Upper lobe of right lung (tissue), 1 donor: Measurements from ENCODE around the gene PPP1R1C. TPM values are rescaled to one million over a fixed set of nuclear protein-coding genes. Genes with fewer than 3 reads are reported as not detected.

Experiments
- ATAC-seq: fragments of 200-7000 bp; cut with Tn5 transposase; one replicate; pipeline ENCODE4 v1.9.1; 2020; ENCODE audit warnings: mild to moderate bottlenecking, moderate library complexity
- DNase-seq: peaks from one replicate; pipeline ENCODE4 v3.0.0-alpha.2; 2020
- H3K27ac ChIP-seq: fragments of 200-600 bp; one replicate; pipeline ENCODE4 v1.8.0; 2022
- H3K27me3 ChIP-seq: fragments of 200-600 bp; one replicate; pipeline ENCODE4 v1.8.0; 2022; ENCODE audit warnings: mild to moderate bottlenecking
- H3K36me3 ChIP-seq: fragments of 200-600 bp; one replicate; pipeline ENCODE4 v1.8.0; 2022
- H3K4me1 ChIP-seq: fragments of 200-600 bp; one replicate; pipeline ENCODE4 v1.8.0; 2022
- H3K4me3 ChIP-seq: fragments of 200-600 bp; one replicate; pipeline ENCODE4 v1.8.0; 2022; ENCODE audit warnings: mild to moderate bottlenecking
- H3K9me3 ChIP-seq: fragments of 200-600 bp; one replicate; pipeline ENCODE4 v1.8.0; 2022
- intact Hi-C: fragments of 100-400 bp; cut with DNase I; formaldehyde crosslinking; loops from one replicate; pipeline ENCODE4 v1.11.0; 2022
- total RNA-seq: library from RNA; stranded (reverse); fragmentation: NEBNext Ultra II Directional; extraction: Animal tissue kit (Norgen Biotek cat#: 25700); gene quantifications from one replicate; pipeline ENCODE4 v1.2.1, GENCODE V29; 2021
- TF ChIP-seq, protein P1 (sequence below): fragments of 200-600 bp; IDR thresholded peaks from one replicate; pipeline ENCODE4 v1.8.0; 2022; ENCODE audit warnings: antibody characterized with exemption
- donor health status: DM: no; HTN: yes; CAD: no; lungs with severe emphysema.

PPP1R1C gene
- total RNA-seq, 1 donor from 2014 or later, result 5.8 TPM

DNA sequence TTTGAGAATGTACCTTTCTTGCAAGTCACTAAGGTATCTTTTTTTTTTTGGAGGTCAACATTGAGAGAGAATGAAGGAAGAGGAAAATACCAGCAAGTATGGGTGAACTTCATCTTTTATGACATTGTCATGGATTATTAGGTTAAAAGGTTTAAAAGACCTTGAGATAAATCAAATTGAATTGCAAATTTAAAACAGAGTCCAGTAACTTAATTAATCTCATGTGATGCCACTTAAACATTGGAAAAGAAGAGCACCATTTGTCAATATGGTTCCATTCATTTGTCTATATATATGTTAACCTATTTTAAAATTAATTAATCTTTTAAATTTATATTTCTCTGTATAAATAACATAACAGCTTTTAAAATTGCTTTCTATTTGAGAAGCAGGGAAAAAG is 83.8 kb downstream of the PPP1R1C start:
- no peak overlapping the region for H3K4me3 ChIP-seq
- intact Hi-C loops, result no loop called here
- no peak overlapping the region for H3K27ac ChIP-seq
- no peaks in the 10 kb centered on the region for H3K27me3 ChIP-seq
- no peak for ATAC-seq
- no peak for DNase-seq
- no peaks in the 10 kb centered on the region for H3K9me3 ChIP-seq
- H3K36me3 ChIP-seq, result no peaks in the 10 kb centered on the region
- no peaks in the 10 kb centered on the region for H3K4me1 ChIP-seq
- TF ChIP-seq, protein P1, sequence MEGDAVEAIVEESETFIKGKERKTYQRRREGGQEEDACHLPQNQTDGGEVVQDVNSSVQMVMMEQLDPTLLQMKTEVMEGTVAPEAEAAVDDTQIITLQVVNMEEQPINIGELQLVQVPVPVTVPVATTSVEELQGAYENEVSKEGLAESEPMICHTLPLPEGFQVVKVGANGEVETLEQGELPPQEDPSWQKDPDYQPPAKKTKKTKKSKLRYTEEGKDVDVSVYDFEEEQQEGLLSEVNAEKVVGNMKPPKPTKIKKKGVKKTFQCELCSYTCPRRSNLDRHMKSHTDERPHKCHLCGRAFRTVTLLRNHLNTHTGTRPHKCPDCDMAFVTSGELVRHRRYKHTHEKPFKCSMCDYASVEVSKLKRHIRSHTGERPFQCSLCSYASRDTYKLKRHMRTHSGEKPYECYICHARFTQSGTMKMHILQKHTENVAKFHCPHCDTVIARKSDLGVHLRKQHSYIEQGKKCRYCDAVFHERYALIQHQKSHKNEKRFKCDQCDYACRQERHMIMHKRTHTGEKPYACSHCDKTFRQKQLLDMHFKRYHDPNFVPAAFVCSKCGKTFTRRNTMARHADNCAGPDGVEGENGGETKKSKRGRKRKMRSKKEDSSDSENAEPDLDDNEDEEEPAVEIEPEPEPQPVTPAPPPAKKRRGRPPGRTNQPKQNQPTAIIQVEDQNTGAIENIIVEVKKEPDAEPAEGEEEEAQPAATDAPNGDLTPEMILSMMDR, result no peak

DNA sequence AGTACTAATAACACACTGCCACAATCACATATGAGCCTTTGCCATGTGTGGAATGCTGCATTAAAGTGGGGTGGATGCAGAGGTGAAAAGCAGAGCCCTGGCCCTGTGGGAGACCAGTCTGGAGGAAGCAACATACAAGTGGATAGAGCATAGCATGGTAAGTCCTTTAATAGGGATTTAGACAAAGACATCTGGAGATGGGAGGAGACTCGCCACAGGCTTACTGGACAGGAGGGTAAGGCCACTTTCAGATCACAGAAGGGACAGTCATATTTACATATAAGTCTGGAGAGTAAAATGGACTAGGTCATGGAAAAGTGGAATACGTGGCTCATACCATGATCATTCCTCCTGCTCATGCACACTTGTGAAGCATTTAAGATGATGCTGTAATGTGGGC is 84.3 kb downstream of the PPP1R1C start:
- Histone ChIP-seq H3K9me3 (no peaks in the 10 kb centered on the region), H3K27me3 (no peaks in the 10 kb centered on the region), H3K27ac (no peak overlapping the region), H3K4me1 (no peaks in the 10 kb centered on the region), H3K4me3 (no peak overlapping the region), H3K36me3 (no peaks in the 10 kb centered on the region)
- intact Hi-C loops, result loop anchor here (10.0 kb wide), 1 partner anchor 325 kb away; no protein-coding TSS in a partner anchor
- TF ChIP-seq, protein P1, result no peak
- DNase-seq, result no peak
- no peak for ATAC-seq

DNA sequence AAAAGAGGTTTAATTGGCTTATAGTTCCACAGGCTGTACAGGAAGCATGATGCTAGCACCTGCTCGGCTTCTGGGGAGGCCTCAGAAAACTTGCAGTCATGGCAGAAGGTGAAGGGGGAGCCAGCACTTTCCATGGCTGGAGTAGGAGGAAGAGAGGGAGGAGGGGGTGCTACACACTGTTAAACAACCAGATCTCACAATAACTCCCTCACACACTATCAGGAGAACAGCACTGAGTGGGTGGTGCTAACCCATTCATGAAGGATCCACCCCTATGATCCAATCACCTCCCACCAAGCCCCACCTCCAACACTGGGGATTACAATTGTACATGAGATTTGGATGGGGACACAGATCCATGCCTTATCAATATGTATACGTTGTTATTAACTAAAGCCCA is 85.1 kb downstream of the PPP1R1C start:
- intact Hi-C loops, result loop anchor here (10.0 kb wide), 1 partner anchor 326 kb away; no protein-coding TSS in a partner anchor
- H3K9me3 ChIP-seq, result no peaks in the 10 kb centered on the region
- H3K27ac ChIP-seq, result no peak overlapping the region
- ATAC-seq (no peak), DNase-seq (no peak)
- H3K36me3 ChIP-seq, result no peaks in the 10 kb centered on the region
- no peaks in the 10 kb centered on the region for H3K27me3 ChIP-seq
- no peak overlapping the region for H3K4me3 ChIP-seq
- H3K4me1 ChIP-seq, result no peaks in the 10 kb centered on the region
- TF ChIP-seq, protein P1, result no peak

DNA sequence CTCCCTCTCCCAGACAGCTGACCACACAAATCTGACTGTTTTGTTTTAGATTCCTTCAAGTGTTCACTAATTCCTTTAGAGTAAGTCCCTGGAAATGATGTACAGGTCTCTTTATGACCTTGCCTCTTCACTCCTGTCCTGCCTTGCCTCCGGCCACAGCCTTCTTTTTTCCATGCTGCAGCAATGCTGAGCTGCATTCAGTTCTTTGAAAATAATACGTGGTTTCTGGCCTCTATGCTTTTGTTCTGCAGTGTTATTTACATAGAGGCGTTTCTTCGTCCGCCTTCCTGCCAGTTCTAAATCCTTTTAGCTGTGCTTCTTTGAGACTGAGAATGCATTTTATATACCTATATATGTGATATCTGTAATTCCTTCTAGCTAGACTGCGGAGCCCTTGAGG is 87.2 kb downstream of the PPP1R1C start:
- DNase-seq (no peak), ATAC-seq (no peak)
- no peak overlapping the region for H3K4me3 ChIP-seq
- no peaks in the 10 kb centered on the region for H3K27me3 ChIP-seq
- intact Hi-C loops, result loop anchor here (10.0 kb wide), 1 partner anchor 328 kb away; no protein-coding TSS in a partner anchor
- no peaks in the 10 kb centered on the region for H3K9me3 ChIP-seq
- no peaks in the 10 kb centered on the region for H3K4me1 ChIP-seq
- H3K36me3 ChIP-seq, result no peaks in the 10 kb centered on the region
- H3K27ac ChIP-seq, result no peak overlapping the region
- TF ChIP-seq, protein P1, result no peak

DNA sequence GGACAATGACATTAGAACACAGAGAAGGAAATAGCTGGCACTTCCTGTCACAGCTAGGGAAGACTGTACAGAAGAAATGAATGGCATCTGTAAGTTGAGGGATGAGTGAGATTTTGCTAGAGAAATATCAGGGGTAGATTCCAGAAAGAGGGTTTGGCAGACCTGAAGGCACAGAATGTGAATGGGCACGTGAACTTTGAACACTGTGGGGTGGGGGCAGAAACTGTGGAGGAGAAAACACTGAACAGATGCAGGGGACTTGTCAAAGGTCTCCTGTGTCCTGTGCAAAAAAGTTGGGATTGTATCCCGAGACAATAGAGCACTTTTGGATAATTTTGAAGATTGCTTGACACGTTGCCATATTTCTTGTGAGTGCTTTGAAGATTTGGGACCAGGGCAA is 88.0 kb downstream of the PPP1R1C start:
- Histone ChIP-seq H3K4me3 (no peak overlapping the region), H3K27ac (no peak overlapping the region), H3K4me1 (no peaks in the 10 kb centered on the region), H3K36me3 (no peaks in the 10 kb centered on the region), H3K27me3 (no peaks in the 10 kb centered on the region), H3K9me3 (no peaks in the 10 kb centered on the region)
- TF ChIP-seq, protein P1, result no peak
- intact Hi-C loops, result loop anchor here (10.0 kb wide), 1 partner anchor 329 kb away; no protein-coding TSS in a partner anchor
- ATAC-seq (no peak), DNase-seq (no peak)

DNA sequence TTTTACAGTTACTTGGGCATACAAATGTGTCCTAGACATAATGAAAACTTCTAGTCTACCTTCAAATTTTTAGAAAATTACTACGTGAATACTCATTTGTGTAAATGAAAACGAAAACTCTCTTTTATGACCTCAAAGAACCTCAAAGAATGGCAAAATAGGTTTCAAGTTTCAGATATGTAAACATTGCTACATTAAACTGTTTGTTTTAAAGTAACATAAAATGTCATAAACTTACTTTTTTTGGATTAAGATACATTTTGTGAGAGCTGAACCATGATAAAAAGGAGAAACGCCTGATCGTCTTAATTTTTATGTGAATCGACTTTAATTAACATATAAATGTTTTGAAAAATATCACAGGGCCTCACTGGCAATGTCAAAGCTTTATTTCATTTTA is 91.4 kb downstream of the PPP1R1C start:
- no peaks in the 10 kb centered on the region for H3K4me1 ChIP-seq
- ATAC-seq, result no peak
- H3K36me3 ChIP-seq, result no peaks in the 10 kb centered on the region
- TF ChIP-seq, protein P1, result no peak
- H3K27ac ChIP-seq, result no peak overlapping the region
- DNase-seq, result no peak
- no peaks in the 10 kb centered on the region for H3K27me3 ChIP-seq
- intact Hi-C loops, result loop anchor here (10.0 kb wide), 1 partner anchor 332 kb away; no protein-coding TSS in a partner anchor
- no peak overlapping the region for H3K4me3 ChIP-seq
- no peaks in the 10 kb centered on the region for H3K9me3 ChIP-seq
